Right atrium auricular region (tissue), 2 donors: ENCODE results near the gene MAPRE3. TPM values are rescaled to one million over a fixed set of nuclear protein-coding genes. Genes with fewer than 3 reads are reported as not detected.

Source experiments
- DNase-seq: peaks from one replicate; pipeline ENCODE4 v3.0.0-alpha.2; 2019; ENCODE audit warnings: low spot score
- H3K27ac ChIP-seq, 2 donors: fragments of 200-600 bp; sonication (generic); 1 replicate in 1 of 2; 2 replicates in 1 of 2; pipeline ENCODE4 v1.5.1; 2016 to 2019
- H3K27me3 ChIP-seq, 2 donors: fragments of 200-600 bp; sonication (generic); one replicate each; pipeline versions ENCODE4 v1.5.1 to v1.6.0; 2017 to 2019
- H3K36me3 ChIP-seq: fragments of 200-600 bp; sonication (generic); one replicate; pipeline ENCODE4 v1.5.1; 2016
- H3K4me1 ChIP-seq, 2 donors: fragments of 200-600 bp; sonication (generic); one replicate each; pipeline versions ENCODE4 v1.5.1 to v1.6.0; 2017 to 2019
- H3K4me3 ChIP-seq, 2 donors: fragments of 200-600 bp; sonication (generic); 1 replicate in 1 of 2; 2 replicates in 1 of 2; pipeline ENCODE4 v1.5.1; 2017 to 2019; ENCODE audit warnings: mild to moderate bottlenecking in 1 of 2, moderate library complexity in 1 of 2
- H3K9me3 ChIP-seq, 2 donors: fragments of 200-600 bp; sonication (generic); one replicate each; pipeline ENCODE4 v1.5.1; 2019
- CTCF ChIP-seq, 2 donors: fragments of 200-600 bp; sonication (generic); IDR thresholded peaks; one replicate each; pipeline ENCODE4 v1.5.1; 2019; ENCODE audit warnings: antibody characterized with exemption in 2 of 2
- total RNA-seq, 2 donors: library from RNA; depleted of rRNA; stranded (reverse); fragments of >200 nt; gene quantifications; one replicate each; pipeline ENCODE4 v1.1.0, GENCODE V29; 2016

Gene MAPRE3
- total RNA-seq, 2 donors from 2014 or later = 20.6 to 33.4 TPM

DNA sequence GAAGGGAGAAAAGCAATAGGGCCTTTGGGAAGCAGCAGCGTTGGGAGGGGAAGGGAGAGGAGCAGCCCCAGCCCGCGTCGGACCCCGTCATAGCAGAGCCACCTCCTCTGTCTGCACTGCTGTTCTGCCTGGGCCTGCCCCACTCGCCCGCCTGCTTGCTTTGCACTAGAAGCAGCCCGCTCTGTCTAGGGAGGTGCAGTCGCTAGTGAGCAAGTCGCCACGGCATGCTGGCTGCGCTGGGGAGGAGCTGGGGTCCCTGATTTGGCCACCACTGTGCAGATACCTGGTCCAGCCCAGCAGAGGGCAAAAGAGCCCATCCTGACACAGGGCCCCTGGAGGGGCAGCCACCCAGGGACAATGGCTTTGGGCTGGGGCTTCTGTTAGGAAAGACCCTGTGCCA lies 54.4 kb downstream of the MAPRE3 start:
- peaks cover 0 to 12% of the 10 kb centered on the region in 2 donors for H3K4me1 ChIP-seq
- TF ChIP-seq CTCF (IDR thresholded peaks at IDR 0.05) = no peak
- no peak for DNase-seq
- peaks cover 41% of the 10 kb centered on the region for H3K36me3 ChIP-seq
- H3K9me3 ChIP-seq = no peaks in the 10 kb centered on the region
- H3K27me3 ChIP-seq = no peaks in the 10 kb centered on the region
- no peak overlapping the region for H3K4me3 ChIP-seq
- H3K27ac ChIP-seq = no peak overlapping the region

DNA sequence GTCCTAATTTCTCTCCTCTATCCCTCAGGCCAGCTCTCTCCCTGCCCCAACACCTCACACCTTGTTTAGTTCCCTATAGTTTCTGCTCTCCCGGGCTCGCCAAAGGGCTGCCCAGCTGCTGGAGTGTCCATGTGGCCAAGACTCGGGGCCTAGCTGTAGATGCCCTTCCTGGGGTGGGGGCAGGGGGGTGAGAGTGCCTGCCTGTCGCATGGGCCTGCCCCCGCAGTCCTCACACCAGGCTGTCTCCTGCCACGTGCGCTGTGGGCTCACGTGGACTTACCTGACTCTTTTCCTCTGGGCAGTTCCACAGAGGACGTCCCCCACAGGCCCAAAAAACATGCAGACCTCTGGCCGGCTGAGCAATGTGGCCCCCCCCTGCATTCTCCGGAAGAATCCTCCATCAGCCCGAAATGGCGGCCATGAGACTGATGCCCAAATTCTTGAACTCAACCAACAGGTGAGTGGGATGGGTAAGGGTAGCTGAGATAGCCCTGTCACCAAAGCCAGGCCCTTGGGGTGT lies 54.9 kb downstream of the MAPRE3 start:
- DNase-seq = no peak
- no peaks in the 10 kb centered on the region for H3K27me3 ChIP-seq
- H3K9me3 ChIP-seq = no peaks in the 10 kb centered on the region
- no peak overlapping the region for H3K4me3 ChIP-seq
- H3K36me3 ChIP-seq = peaks cover 41% of the 10 kb centered on the region
- TF ChIP-seq CTCF (IDR thresholded peaks at IDR 0.05) = no peak
- H3K27ac ChIP-seq = no peak overlapping the region
- H3K4me1 ChIP-seq = peaks cover 0 to 7% of the 10 kb centered on the region in 2 donors

- Histone ChIP-seq H3K27me3 (no peaks in the 10 kb centered on the region), H3K9me3 (no peaks in the 10 kb centered on the region), H3K4me3 (no peak overlapping the region), H3K36me3 (peaks cover 41% of the 10 kb centered on the region), H3K27ac (no peak overlapping the region), H3K4me1 (peaks cover 0 to 6% of the 10 kb centered on the region in 2 donors)
- TF ChIP-seq CTCF (IDR thresholded peaks at IDR 0.05) = no peak
- no peak for DNase-seq
Observed at GRCh38 chr2:27025861-27026851, 55.7 kb downstream of the MAPRE3 start.

DNA sequence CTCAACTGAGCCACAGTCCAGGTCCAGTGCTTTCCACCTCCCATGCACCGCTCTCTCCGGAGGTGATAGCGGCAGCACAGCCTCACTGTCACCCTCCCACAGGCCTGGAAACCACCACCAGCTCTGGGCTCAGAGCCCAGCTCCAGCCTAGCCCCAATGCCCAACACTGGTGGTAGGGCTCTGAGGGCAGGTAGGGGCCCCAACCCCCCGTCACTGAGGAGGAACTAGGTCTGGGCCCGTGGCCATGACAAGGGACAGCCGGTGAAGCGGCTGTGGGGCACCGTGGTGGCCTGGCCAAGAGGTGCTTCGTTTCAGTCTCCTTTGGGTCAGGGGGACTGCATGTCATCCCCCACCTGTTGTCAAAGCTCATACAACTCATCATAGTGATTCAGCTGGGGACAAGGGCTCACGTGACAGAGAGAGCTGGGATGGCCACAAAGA lies 56.8 kb downstream of the MAPRE3 start:
- Histone ChIP-seq H3K36me3 (peaks cover 41% of the 10 kb centered on the region), H3K4me1 (no peaks in the 10 kb centered on the region), H3K27me3 (no peaks in the 10 kb centered on the region), H3K9me3 (no peaks in the 10 kb centered on the region), H3K4me3 (no peak overlapping the region), H3K27ac (no peak overlapping the region)
- TF ChIP-seq CTCF (IDR thresholded peaks at IDR 0.05) = no peak
- no peak for DNase-seq

DNA sequence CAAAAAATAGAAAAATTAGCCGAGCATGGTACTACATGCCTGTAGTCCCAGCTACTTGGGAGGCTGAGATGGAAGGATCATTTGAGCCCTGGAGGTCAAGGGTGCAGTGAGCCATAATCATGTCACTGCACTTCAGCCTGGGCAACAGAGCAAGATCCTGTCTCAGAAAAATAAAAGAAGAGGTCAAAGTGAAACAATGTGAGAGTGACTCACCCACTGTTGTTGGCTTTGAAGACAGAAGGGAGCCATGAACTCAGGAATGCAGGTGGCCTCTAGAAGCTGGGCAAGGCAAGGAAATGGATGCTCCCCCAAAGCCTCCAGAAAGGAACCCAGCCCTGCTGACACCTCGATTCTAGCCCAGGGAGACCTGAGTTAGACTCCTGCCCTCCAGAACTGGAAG lies 58.6 kb downstream of the MAPRE3 start:
- TF ChIP-seq CTCF (IDR thresholded peaks at IDR 0.05) = no peak
- H3K27me3 ChIP-seq = no peaks in the 10 kb centered on the region
- no peak overlapping the region for H3K4me3 ChIP-seq
- H3K4me1 ChIP-seq = peaks cover 0 to 7% of the 10 kb centered on the region in 2 donors
- H3K36me3 ChIP-seq = peaks cover 25% of the 10 kb centered on the region
- no peaks in the 10 kb centered on the region for H3K9me3 ChIP-seq
- H3K27ac ChIP-seq = no peak overlapping the region
- DNase-seq = no peak
